Measurements from ENCODE around the gene SSBP3.

The SSBP3 gene

GRCh38 chr1:54409156-54410142, 3.3 kb upstream of the SSBP3 start:
- no peak for DNase-seq

DNA sequence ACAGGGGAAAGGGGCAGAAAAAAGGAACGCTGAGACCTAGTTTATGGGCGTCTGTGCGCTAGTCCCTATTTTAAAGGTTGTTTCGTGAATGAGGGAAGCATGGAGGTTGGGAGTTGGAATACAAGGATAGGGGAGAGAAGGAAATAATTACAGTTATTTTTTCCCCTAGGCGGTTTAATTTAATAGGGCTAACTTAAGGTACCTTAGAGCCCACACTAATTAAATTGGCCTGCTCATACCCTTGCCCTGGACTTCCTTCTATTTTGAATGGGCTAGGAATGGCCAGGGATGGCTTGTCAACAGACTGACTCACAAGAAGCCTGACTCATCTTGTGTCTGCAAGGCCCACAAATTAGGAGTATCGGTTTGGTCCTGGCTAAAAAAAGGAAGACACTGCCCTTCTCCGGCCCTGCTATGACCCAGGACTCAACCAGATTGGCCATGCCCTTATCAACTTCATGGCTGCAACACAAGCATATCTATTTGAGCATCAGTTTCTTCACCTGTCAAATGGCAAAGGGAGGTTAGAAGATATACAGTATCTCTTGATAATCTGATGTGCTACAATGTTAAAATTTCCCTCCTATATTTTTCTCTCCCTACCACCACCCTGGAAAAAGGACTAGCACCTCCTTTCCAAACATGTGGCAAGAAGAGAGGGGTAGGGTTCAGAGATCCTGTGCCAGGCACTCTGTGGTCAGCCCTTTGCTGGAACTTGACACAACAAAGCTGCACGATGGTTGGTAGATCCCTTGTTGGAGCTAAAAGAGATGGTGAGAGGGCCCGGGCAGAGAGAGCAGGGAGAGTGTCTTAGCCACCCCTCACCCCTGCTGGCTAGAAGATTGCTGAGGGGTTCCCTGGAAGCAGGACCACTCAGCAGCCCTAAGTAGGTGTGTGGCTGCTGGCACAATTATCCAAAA, 2.2 kb upstream of the SSBP3 start:
- DNase-seq = no peak

DNA sequence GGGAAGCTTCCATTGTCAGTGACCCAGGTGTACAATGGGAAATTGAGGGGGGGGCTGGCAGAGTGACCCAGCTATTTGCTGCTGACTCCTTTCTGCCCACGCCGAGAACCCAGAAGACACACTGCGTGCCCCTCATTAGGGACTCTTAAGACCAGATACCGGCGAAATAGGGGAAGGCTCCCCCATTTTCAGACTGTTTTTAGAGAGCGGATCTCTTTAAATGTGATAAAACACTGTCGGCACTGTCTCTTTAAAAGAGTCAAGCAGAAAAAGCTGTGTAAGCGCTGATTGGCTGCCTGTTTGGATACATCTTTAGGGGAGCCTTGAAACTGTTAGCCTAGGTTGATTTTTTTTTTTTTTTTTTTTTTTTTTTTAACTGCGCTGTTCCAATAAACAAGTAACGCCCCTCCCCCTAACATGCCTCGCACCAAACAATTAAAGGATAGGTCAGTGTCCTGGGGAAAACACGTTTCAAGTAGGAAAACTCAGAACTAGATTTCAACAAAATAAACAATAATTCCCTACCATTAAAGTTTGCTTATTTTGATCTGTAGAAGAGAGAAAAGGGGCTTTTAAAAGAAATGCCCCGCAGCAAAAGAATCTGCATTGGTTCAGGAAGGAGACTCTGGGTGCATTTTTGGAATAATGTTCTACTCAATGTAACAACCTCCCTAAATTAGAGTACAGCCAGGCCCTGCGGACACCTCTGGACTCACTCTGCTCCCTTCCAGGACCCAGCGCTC, 1.4 kb upstream of the SSBP3 start:
- DNase-seq = peak; percentile 82

- DNase-seq = no peak
Observed at GRCh38 chr1:54407154-54407403, 885 bp upstream of the SSBP3 start.

DNA sequence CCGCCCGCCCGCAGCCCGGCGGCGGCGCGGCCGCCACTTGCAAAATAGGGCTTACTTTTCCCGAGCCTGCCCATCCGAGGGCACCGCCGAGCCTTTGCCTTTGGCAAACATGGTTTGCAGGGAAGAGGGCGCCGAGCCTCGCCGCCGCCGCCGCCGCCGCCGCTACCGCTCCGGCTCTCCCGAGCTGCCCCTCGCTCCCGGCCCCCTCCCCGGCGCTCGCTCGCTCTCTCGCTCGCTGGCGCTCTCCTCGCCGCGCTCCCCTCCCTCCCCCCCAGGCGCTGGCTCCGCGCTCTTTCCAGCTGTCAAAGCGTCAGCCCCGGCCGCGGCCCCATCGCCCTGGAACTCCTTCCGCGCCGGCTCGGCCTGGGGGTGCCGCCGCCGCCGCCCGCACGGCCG, 298 bp downstream of the SSBP3 start:
- no peak for DNase-seq

DNA sequence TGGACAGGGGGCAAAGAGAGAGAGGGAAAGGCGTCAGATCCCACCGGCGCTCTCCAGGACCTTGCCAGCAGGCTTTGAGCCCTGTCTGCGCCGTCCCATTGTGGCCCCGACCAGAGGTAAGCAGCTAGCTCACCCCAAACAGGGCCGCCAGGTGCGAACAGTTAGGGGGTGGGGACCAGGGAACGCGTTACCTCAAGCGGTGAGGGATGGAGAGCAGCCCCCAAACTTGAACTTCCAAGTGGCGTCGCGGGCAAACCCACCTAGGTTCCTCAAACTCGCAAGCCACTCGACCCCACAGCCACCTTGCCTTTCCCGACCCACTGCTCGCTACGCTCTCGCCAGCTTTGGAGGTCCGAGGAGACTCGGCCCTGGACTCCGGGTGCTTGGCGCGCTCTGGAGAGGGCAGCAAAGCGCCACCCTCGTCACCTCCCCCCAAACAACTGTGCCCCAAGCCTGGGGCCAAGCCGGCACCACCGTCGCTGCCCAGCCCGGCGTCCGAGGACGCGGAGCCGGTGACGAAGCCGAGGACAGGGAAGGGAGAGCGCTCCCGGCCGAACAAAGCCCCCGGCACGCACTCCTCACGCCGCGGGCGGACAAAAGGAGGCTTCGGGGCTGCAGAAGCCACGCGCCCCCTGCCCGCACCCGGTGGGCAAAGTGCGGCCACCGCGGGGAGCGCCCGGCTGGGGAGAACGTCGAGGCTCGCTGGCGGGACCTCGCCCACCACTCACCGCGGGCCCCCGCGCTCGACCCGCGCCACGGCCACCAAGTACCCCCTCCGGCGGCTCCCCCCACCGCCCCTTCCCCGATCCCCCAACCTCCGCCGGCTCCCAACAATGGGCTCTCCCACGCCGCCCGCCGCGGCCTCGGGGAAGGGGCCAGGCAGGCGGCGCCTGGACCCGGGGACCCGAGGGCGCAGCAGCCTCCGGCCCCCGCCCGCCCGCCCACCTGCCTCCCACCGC, 976 bp downstream of the SSBP3 start:
- no peak for DNase-seq

- DNase-seq = no peak
Observed at GRCh38 chr1:54404263-54404662, 1.9 kb downstream of the SSBP3 start.

DNA sequence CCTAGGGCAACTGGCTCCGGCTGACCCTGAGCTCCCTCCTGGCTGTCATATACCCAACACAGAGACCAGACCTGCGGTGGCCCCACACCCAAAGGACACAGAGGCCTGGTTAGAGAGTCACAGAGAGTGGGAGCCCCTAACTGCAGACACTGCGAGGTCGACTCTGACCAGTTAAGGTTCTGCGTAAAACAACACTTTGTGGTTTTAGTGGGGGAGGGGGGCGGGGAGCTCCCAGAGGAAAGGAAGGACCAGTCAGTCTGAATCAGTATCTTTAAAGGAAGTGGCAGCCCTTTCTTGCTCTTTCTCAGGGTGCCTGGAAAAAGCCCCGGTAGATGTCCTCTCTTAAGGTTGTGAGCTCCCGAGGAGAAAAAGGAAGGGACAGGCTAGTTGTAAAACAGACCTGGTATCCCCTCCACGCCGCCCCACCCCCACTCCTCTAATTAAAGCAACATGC, 2.4 kb downstream of the SSBP3 start:
- no peak for DNase-seq

GRCh38 chr1:54403405-54403804, 2.8 kb downstream of the SSBP3 start:
- no peak for DNase-seq

DNA sequence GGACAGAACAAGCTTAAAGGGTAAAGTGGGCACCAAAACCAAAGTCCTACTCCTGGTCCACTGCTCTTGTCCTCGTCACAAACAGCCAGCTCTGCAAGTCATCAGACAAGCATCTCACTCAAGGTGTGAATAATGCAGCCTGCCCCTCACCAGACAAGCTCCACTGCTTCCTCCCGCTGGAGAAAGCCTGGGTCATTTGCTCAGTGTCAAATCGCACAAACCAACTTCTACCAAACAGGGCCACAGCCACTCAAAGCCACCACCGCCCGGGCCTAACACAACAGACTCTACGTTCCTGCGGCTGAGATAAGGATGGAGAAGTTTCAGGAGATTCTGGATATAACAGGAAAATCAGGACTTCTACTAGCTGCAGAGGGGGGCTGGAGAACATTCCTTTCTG, 3.3 kb downstream of the SSBP3 start:
- no peak for DNase-seq

- DNase-seq = no peak
Observed at GRCh38 chr1:54401799-54402198, 4.4 kb downstream of the SSBP3 start.

DNA sequence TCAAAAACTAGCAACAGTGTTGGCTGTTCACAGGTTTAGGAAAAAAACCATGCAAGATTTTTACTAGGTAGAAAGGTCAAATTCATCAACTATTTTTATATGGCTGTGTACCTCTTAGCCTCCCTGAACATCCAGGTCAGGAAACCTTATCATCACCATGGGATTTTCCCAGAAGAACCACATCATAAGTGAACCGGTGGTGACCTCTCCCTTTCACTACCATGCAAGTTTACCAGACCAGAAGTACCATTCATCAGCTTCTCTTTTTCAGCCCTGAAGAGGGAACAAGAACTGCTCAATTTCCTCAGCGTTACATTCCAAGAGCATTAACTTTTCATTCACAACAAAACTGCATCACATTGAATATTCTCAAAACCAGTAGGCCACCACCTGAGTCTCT, 5.9 kb downstream of the SSBP3 start:
- no peak for DNase-seq

DNA sequence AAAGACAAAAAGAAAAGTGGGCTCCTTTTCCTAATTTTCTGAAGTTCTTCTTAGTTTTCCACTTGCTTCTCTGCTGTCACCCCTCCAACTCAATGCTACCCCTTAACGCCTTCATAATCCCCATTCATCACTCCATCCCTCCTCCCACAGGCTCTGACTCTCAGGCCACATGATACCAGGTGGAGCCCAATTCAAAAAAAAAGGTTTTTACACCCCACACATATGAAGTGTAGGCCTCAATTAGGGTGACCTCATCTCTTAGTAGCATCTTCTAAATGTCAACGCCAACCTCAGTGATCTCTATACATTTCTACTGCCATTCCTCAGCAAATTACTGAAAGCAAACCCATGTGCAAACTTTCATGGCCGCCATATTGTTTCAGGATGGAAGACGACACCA, 6.4 kb downstream of the SSBP3 start:
- no peak for DNase-seq

DNA sequence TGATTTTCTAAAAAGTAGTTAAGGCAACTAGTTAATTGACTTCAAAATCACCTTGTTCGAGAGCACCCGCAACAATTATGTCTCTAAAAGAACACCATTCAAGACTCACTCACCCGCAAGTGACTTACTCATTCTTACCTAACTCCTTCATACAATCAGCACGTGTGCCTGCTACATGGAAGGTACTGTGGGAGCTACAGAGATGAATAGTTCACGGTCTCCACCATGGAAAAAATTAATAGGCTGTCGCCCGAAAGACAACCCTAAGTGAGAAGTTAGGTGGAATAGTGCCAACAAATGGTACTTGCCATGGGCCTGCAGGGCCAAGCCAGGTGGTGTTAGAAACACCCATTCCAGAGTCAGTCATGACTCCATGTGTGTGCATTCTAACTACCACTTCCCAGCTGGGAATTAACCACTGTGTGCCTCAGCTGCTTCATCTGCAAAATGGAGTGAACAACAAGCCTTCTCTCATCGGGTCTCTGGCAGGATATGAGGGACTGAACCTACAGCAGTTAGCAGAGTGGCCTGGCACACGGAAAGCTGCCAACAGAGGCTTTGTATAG, 7.1 kb downstream of the SSBP3 start:
- DNase-seq = no peak

- no peak for DNase-seq
Observed at GRCh38 chr1:54397980-54398379, 8.2 kb downstream of the SSBP3 start.

- DNase-seq = no peak
Observed at GRCh38 chr1:54397090-54397591, 9.1 kb downstream of the SSBP3 start.

DNA sequence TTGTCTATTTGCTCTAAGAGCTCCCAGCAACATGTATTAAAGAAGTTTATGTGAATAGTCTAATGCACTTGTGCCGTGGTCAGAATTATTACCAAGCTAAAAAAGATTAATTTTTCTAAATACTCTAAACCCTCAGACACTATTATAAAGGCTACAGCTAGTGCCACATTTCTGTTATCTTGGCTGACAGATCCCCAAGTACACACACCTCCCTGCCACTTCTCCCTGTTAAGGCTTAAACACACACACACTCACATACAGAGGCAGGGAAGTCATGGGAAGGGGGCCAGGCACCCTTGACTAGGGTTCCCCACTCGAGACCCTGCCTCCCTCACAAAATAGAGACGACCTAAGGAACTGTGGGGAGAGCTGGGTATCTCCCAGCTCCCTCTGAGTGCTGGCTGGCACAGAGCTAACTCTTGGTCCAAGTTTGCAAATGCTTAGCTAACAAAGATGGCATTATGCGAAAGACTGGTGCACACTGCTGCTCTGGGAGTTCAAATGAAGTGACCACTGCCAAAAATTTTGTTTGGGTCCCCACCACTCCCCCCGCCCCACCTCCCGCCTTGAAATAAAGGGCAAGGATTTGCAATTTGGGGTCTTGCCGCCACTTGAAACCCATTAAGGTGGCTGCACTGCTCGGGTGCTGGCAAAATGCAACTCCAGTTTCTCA, 9.8 kb downstream of the SSBP3 start:
- DNase-seq = no peak

DNA sequence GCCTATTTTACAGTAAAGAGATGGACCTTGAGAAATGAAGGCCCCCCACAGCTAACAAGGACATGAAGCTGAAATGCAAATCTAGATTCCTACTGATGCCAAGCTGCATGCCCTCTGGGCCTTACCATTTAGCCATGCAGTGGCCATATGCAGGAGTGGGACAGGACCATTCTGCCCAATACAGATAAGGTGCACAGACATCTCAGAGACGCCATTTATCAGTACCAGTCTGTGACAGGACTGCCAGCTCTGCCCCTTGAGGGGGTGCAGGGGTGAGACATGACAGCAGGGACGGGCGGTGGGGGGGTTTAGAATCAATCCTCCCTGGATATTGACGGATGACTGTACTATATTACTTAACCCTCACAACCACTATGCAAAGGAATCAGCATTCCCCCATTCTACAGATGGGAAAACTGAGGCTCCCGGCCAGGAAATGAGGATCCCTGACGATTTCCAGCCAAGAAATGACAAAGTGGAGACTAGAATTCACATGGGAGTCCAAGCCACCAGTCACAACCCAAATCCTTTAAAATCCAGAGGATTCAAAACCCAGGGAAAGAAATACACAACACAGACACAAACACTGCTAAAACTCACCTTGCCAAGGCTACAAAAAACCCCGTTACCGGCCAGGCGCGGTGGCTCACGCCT, 10.8 kb downstream of the SSBP3 start:
- no peak for DNase-seq

DNA sequence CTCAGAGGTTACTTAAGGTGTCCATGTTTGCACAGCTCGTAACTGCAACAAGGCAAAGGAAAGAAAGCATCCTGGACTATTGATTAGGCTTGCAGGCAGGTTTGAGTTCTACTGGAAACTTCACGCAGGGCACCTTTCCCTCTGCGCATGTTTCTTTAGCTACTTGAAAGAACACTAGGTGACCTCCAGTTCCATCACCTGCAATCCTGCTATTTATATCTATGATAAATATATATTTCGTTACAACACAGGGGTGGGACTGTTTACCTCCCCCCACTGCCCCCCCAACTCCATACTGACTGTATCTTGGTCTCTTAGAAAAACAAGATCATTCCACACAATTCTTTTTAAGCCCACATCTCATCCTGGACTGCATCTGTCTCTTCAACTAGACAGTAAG, 12.1 kb downstream of the SSBP3 start:
- DNase-seq = no peak

- no peak for DNase-seq
Observed at GRCh38 chr1:54392401-54392800, 13.8 kb downstream of the SSBP3 start.

Measured in DMS 273 treated with DMSO at 0.1 percent for 48 hours (cell line).